ENCODE data around the gene TEKT3.

The TEKT3 gene

GRCh38 chr17:15348021-15348420 is 6.6 kb upstream of the TEKT3 start:
- Histone ChIP-seq H3K9ac (ENCODE audit: low read length) (no peak overlapping the region), H3K27ac (ENCODE audit: low read length) (no peak overlapping the region)

GRCh38 chr17:15346066-15346595 is 4.7 kb upstream of the TEKT3 start:
- H3K27me3 ChIP-seq (ENCODE audit: control insufficient read depth, insufficient read depth, low read length), result peaks cover 16% of the 10 kb centered on the region

More at GRCh38 chr17:15348021-15348420, 6.6 kb upstream of the TEKT3 start:
- Histone ChIP-seq H3K36me3 (ENCODE audit: control insufficient read depth, low read depth, low read length) (no peaks in the 10 kb centered on the region), H3K9me3 (ENCODE audit: control insufficient read depth, low read depth, low read length) (no peaks in the 10 kb centered on the region), H3K4me1 (ENCODE audit: control insufficient read depth, low read depth, low read length) (no peaks in the 10 kb centered on the region), H3K4me3 (ENCODE audit: low read length) (no peak overlapping the region), H3K27me3 (ENCODE audit: control insufficient read depth, insufficient read depth, low read length) (peaks cover 4% of the 10 kb centered on the region)

DNA sequence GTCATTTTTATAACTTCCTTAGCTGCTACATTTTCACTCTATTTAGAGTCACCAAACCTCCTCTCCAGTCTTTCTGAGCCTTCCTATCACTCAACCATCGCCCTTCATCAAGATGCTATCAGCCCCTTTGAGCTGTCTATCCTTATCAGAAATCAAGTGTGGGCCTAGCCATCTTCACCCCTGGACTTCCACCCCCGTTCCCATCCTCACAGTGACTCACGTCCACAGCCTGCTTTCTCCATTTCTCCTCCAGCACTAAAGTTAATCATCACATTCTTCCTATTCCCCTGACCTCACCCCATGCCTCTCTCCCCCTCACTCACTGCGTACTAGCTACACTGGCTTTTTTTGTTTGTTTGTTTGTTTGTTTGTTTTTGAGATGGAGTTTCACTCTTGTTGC is 2.4 kb upstream of the TEKT3 start:
- Histone ChIP-seq H3K27me3 (ENCODE audit: control insufficient read depth, insufficient read depth, low read length) (peaks cover 32% of the 10 kb centered on the region), H3K4me1 (ENCODE audit: control insufficient read depth, low read depth, low read length) (peaks cover 5% of the 10 kb centered on the region), H3K9me3 (ENCODE audit: control insufficient read depth, low read depth, low read length) (no peaks in the 10 kb centered on the region), H3K36me3 (ENCODE audit: control insufficient read depth, low read depth, low read length) (no peaks in the 10 kb centered on the region), H3K9ac (ENCODE audit: low read length) (no peak overlapping the region), H3K4me3 (ENCODE audit: low read length) (no peak overlapping the region), H3K27ac (ENCODE audit: low read length) (no peak overlapping the region)

More at GRCh38 chr17:15346066-15346595, 4.7 kb upstream of the TEKT3 start:
- no peaks in the 10 kb centered on the region for H3K36me3 ChIP-seq (ENCODE audit: control insufficient read depth, low read depth, low read length)
- no peak overlapping the region for H3K4me3 ChIP-seq (ENCODE audit: low read length)
- H3K27ac ChIP-seq (ENCODE audit: low read length), result no peak overlapping the region
- H3K4me1 ChIP-seq (ENCODE audit: control insufficient read depth, low read depth, low read length), result no peaks in the 10 kb centered on the region
- H3K9ac ChIP-seq (ENCODE audit: low read length), result no peak overlapping the region
- H3K9me3 ChIP-seq (ENCODE audit: control insufficient read depth, low read depth, low read length), result no peaks in the 10 kb centered on the region

GRCh38 chr17:15342460-15342859 is 1.1 kb upstream of the TEKT3 start:
- Histone ChIP-seq H3K9me3 (ENCODE audit: control insufficient read depth, low read depth, low read length) (no peaks in the 10 kb centered on the region), H3K27ac (ENCODE audit: low read length) (no peak overlapping the region), H3K4me3 (ENCODE audit: low read length) (no peak overlapping the region), H3K27me3 (ENCODE audit: control insufficient read depth, insufficient read depth, low read length) (peaks cover 32% of the 10 kb centered on the region), H3K36me3 (ENCODE audit: control insufficient read depth, low read depth, low read length) (no peaks in the 10 kb centered on the region), H3K9ac (ENCODE audit: low read length) (no peak overlapping the region), H3K4me1 (ENCODE audit: control insufficient read depth, low read depth, low read length) (peaks cover 5% of the 10 kb centered on the region)

- peaks cover 32% of the 10 kb centered on the region for H3K27me3 ChIP-seq (ENCODE audit: control insufficient read depth, insufficient read depth, low read length)
- H3K4me1 ChIP-seq (ENCODE audit: control insufficient read depth, low read depth, low read length), result peaks cover 5% of the 10 kb centered on the region
- no peaks in the 10 kb centered on the region for H3K36me3 ChIP-seq (ENCODE audit: control insufficient read depth, low read depth, low read length)
- H3K27ac ChIP-seq (ENCODE audit: low read length), result no peak overlapping the region
- H3K9me3 ChIP-seq (ENCODE audit: control insufficient read depth, low read depth, low read length), result no peaks in the 10 kb centered on the region
- no peak overlapping the region for H3K9ac ChIP-seq (ENCODE audit: low read length)
- H3K4me3 ChIP-seq (ENCODE audit: low read length), result peak overlapping the region; percentile 66
Observed at GRCh38 chr17:15341966-15342365, 569 bp upstream of the TEKT3 start.

- Histone ChIP-seq H3K4me3 (ENCODE audit: low read length) (peak overlapping the region; percentile 66), H3K9ac (ENCODE audit: low read length) (no peak overlapping the region), H3K9me3 (ENCODE audit: control insufficient read depth, low read depth, low read length) (no peaks in the 10 kb centered on the region), H3K27me3 (ENCODE audit: control insufficient read depth, insufficient read depth, low read length) (peaks cover 32% of the 10 kb centered on the region), H3K27ac (ENCODE audit: low read length) (no peak overlapping the region), H3K4me1 (ENCODE audit: control insufficient read depth, low read depth, low read length) (peaks cover 5% of the 10 kb centered on the region), H3K36me3 (ENCODE audit: control insufficient read depth, low read depth, low read length) (no peaks in the 10 kb centered on the region)
Observed at GRCh38 chr17:15340966-15341365, 431 bp downstream of the TEKT3 start.

DNA sequence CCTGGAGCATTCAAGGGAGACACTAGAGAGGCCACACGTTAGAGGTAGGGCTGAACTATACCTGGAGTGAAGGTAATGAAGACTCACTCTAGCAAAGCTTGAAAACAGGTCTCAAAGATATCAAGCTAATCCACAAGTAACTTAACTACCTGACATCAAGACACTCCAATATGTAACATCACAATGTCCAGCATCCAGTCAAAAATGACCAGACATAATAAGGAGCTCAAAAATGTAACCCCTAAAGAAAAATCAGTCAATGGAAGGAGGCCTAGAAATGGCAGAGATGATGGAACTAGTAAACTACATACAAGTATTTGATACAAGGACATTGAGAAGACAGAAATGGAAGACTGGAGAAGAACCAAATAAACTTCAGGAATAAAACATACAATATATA is 6.0 kb downstream of the TEKT3 start:
- H3K9ac ChIP-seq (ENCODE audit: low read length), result no peak overlapping the region
- H3K36me3 ChIP-seq (ENCODE audit: control insufficient read depth, low read depth, low read length), result no peaks in the 10 kb centered on the region
- H3K4me1 ChIP-seq (ENCODE audit: control insufficient read depth, low read depth, low read length), result peaks cover 16% of the 10 kb centered on the region
- no peak overlapping the region for H3K4me3 ChIP-seq (ENCODE audit: low read length)
- H3K9me3 ChIP-seq (ENCODE audit: control insufficient read depth, low read depth, low read length), result no peaks in the 10 kb centered on the region
- H3K27ac ChIP-seq (ENCODE audit: low read length), result no peak overlapping the region
- H3K27me3 ChIP-seq (ENCODE audit: control insufficient read depth, insufficient read depth, low read length), result peaks cover 14% of the 10 kb centered on the region

DNA sequence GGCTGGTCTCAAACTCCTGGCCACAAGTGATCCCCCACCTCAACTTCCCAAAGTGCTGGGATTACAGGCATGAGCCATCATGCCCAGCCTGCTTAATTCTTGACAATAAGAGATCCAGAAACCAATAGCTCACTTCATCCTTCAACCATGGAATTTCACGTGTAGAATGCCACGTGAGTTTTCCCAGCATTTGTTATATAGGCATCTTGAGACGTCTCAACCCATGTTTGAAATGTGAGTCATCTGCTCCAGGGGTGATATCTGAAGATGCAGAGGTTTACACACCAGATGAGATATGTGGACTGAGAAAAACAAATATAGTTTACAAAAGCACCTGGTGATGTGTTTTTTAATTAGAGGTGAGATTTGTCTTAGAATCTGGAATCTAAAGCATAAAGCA is 7.1 kb downstream of the TEKT3 start:
- Histone ChIP-seq H3K9me3 (ENCODE audit: control insufficient read depth, low read depth, low read length) (no peaks in the 10 kb centered on the region), H3K36me3 (ENCODE audit: control insufficient read depth, low read depth, low read length) (no peaks in the 10 kb centered on the region), H3K27me3 (ENCODE audit: control insufficient read depth, insufficient read depth, low read length) (peaks cover 5% of the 10 kb centered on the region), H3K4me1 (ENCODE audit: control insufficient read depth, low read depth, low read length) (peaks cover 16% of the 10 kb centered on the region), H3K9ac (ENCODE audit: low read length) (no peak overlapping the region), H3K4me3 (ENCODE audit: low read length) (no peak overlapping the region), H3K27ac (ENCODE audit: low read length) (no peak overlapping the region)

- Histone ChIP-seq H3K36me3 (ENCODE audit: control insufficient read depth, low read depth, low read length) (no peaks in the 10 kb centered on the region), H3K27ac (ENCODE audit: low read length) (no peak overlapping the region), H3K9me3 (ENCODE audit: control insufficient read depth, low read depth, low read length) (no peaks in the 10 kb centered on the region), H3K9ac (ENCODE audit: low read length) (no peak overlapping the region), H3K27me3 (ENCODE audit: control insufficient read depth, insufficient read depth, low read length) (peaks cover 5% of the 10 kb centered on the region), H3K4me1 (ENCODE audit: control insufficient read depth, low read depth, low read length) (peaks cover 16% of the 10 kb centered on the region), H3K4me3 (ENCODE audit: low read length) (peak overlapping the region; percentile 40)
Observed at GRCh38 chr17:15332338-15332737, 9.1 kb downstream of the TEKT3 start.

GRCh38 chr17:15323131-15323530 is 18.3 kb downstream of the TEKT3 start:
- Histone ChIP-seq H3K36me3 (ENCODE audit: control insufficient read depth, low read depth, low read length) (no peaks in the 10 kb centered on the region), H3K9ac (ENCODE audit: low read length) (no peak overlapping the region), H3K4me1 (ENCODE audit: control insufficient read depth, low read depth, low read length) (no peaks in the 10 kb centered on the region), H3K4me3 (ENCODE audit: low read length) (no peak overlapping the region), H3K27me3 (ENCODE audit: control insufficient read depth, insufficient read depth, low read length) (no peaks in the 10 kb centered on the region), H3K9me3 (ENCODE audit: control insufficient read depth, low read depth, low read length) (no peaks in the 10 kb centered on the region), H3K27ac (ENCODE audit: low read length) (no peak overlapping the region)

DNA sequence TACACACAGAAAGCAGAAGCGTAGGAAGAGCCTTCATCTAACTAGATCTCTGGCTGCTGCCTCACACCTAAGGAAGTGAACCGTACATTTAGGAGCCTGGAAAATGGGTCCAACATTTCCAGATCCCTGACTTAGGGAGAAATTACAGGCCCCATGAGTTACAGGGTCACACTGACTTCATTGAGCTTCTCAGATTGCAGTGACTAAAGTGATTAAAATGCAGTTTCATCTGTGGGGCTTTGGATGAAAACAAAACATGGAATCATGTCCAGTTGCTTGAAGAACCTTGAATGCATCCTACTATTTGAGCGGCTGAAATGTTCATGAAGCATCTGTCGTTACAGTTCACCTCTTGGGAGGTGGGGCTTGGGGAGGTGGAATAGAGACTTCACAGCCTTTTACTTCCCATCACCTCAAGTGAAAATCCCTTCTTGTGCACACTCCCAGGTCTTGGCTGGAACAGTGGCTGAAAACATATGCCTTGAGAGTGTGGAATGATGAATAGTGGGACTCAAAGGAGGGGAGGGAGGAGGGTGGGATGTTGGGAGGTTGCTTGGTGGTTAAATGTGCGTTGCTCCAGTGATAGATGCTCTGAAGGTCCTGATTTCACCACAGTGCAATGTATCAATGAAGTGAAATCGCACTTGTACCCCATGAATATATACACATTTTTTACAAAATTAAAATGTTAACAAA is 19.7 kb downstream of the TEKT3 start:
- Histone ChIP-seq H3K4me3 (ENCODE audit: low read length) (no peak overlapping the region), H3K36me3 (ENCODE audit: control insufficient read depth, low read depth, low read length) (no peaks in the 10 kb centered on the region), H3K27me3 (ENCODE audit: control insufficient read depth, insufficient read depth, low read length) (no peaks in the 10 kb centered on the region), H3K27ac (ENCODE audit: low read length) (no peak overlapping the region), H3K9ac (ENCODE audit: low read length) (no peak overlapping the region), H3K4me1 (ENCODE audit: control insufficient read depth, low read depth, low read length) (no peaks in the 10 kb centered on the region), H3K9me3 (ENCODE audit: control insufficient read depth, low read depth, low read length) (no peaks in the 10 kb centered on the region)

- Histone ChIP-seq H3K27me3 (ENCODE audit: control insufficient read depth, insufficient read depth, low read length) (no peaks in the 10 kb centered on the region), H3K27ac (ENCODE audit: low read length) (no peak overlapping the region), H3K36me3 (ENCODE audit: control insufficient read depth, low read depth, low read length) (no peaks in the 10 kb centered on the region), H3K4me1 (ENCODE audit: control insufficient read depth, low read depth, low read length) (no peaks in the 10 kb centered on the region), H3K9me3 (ENCODE audit: control insufficient read depth, low read depth, low read length) (no peaks in the 10 kb centered on the region), H3K9ac (ENCODE audit: low read length) (no peak overlapping the region), H3K4me3 (ENCODE audit: low read length) (no peak overlapping the region)
Observed at GRCh38 chr17:15319452-15320010, 21.9 kb downstream of the TEKT3 start.
